Fibroblast of skin of right biceps (primary cell): ENCODE data around the gene COX19.
"Not testable (repeated sequence)": the region's sequence is repeated elsewhere in the genome, so short reads cannot be mapped to it uniquely, and the experiment has no call there.

Source experiments
- DNase-seq: peaks from one replicate; pipeline ENCODE4 v3.0.0-alpha.2; 2013

The COX19 gene

GRCh38 chr7:959271-959670 lies 16.1 kb downstream of the COX19 start:
- no peak for DNase-seq

GRCh38 chr7:958221-959200 lies 16.8 kb downstream of the COX19 start:
- no peak for DNase-seq

- DNase-seq: no peak
Measured at GRCh38 chr7:957418-958220, 17.7 kb downstream of the COX19 start.

- no peak for DNase-seq
Measured at GRCh38 chr7:956031-956430, 19.3 kb downstream of the COX19 start.

GRCh38 chr7:954330-955238 lies 20.8 kb downstream of the COX19 start, which contains the start of gene ADAP1:
Gene ADAP1 (minus strand): TSS chr7:954680. CDS start chr7:954477, 203 bp downstream.
- peak; percentile 45 for DNase-seq

GRCh38 chr7:953547-954327 lies 21.6 kb downstream of the COX19 start:
- no peak for DNase-seq

GRCh38 chr7:952548-953441 lies 22.6 kb downstream of the COX19 start:
- DNase-seq: no peak

- DNase-seq: no peak
Measured at GRCh38 chr7:951881-952547, 23.3 kb downstream of the COX19 start.

GRCh38 chr7:949021-949934 lies 26.1 kb downstream of the COX19 start:
- DNase-seq: no peak

- no peak for DNase-seq
Measured at GRCh38 chr7:947391-948210, 27.7 kb downstream of the COX19 start.

GRCh38 chr7:946256-946996 lies 28.9 kb downstream of the COX19 start:
- no peak for DNase-seq

- DNase-seq: no peak
Measured at GRCh38 chr7:945556-946255, 29.6 kb downstream of the COX19 start.

- DNase-seq: no peak
Measured at GRCh38 chr7:945147-945555, 30.2 kb downstream of the COX19 start.

- DNase-seq: no peak
Measured at GRCh38 chr7:944744-945143, 30.6 kb downstream of the COX19 start.

- not testable (repeated sequence) for DNase-seq
Measured at GRCh38 chr7:943793-944192, 31.6 kb downstream of the COX19 start.

GRCh38 chr7:940599-941408 lies 34.5 kb downstream of the COX19 start:
- DNase-seq: no peak
